ENCODE data around the gene AVPI1.
A peak's percentile ranks its signal among the peaks of the same experiment; 100 is the strongest.
"Not testable (repeated sequence)": the region's sequence is repeated elsewhere in the genome, so short reads cannot be mapped to it uniquely, and the experiment has no call there.

Gene AVPI1

DNA sequence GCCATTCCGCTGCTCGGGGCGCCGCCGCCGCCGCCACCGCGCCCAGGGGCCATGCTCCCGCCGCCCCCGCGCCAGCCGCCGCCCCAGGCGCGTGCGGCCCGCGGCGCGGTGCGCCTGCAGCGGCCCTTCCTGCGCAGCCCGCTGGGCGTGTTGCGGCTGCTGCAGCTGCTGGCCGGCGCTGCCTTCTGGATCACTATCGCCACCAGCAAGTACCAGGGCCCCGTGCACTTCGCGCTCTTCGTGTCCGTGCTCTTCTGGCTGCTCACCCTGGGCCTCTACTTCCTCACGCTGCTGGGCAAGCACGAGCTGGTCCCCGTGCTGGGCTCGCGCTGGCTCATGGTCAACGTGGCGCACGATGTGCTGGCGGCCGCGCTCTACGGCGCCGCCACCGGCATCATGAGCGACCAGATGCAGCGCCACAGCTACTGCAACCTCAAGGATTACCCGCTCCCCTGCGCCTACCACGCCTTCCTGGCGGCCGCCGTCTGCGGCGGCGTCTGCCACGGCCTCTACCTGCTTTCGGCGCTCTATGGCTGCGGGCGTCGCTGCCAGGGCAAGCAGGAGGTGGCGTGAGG, 26.9 kb upstream of the AVPI1 start:
- in situ Hi-C loops (cut with MboI; ENCODE audit: low pct_unique_long_range_greater_than_20kb, low sequenced_read_pairs): no loop called here
- DNase-seq: peak; percentile 72

DNA sequence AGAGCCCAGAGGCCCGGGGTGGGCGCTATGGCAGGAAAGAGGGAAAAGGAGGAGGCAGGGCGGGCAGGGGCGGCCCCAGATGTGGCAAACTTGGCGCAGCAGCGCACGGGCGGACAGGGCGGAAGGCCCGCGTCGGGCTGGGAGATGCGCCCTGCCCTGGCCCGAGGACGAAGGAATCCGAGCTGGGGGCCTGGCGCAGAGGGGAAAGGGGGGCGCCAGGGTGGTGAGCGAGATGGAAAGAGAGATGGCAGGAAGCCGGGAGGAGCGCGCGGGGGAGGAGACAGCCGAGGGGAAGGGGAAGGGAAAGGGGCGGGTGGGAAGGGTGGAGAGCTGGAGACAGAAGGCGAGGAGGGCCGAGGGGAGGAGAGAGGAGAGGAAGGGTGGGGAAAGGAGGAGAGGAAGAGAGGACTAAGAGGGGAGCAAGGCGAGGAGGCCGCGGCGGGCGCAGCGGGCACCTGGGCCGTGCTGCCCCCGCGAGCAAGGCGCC, 26.3 kb upstream of the AVPI1 start, which contains the start of gene MARVELD1:
TSS of gene MARVELD1 (plus strand) at position 392 of the 487 bp plus-strand sequence. CDS start 147 bp downstream, outside the sequence.
- in situ Hi-C loops (cut with MboI; ENCODE audit: low pct_unique_long_range_greater_than_20kb, low sequenced_read_pairs): no loop called here
- peak; percentile 64 for DNase-seq

DNA sequence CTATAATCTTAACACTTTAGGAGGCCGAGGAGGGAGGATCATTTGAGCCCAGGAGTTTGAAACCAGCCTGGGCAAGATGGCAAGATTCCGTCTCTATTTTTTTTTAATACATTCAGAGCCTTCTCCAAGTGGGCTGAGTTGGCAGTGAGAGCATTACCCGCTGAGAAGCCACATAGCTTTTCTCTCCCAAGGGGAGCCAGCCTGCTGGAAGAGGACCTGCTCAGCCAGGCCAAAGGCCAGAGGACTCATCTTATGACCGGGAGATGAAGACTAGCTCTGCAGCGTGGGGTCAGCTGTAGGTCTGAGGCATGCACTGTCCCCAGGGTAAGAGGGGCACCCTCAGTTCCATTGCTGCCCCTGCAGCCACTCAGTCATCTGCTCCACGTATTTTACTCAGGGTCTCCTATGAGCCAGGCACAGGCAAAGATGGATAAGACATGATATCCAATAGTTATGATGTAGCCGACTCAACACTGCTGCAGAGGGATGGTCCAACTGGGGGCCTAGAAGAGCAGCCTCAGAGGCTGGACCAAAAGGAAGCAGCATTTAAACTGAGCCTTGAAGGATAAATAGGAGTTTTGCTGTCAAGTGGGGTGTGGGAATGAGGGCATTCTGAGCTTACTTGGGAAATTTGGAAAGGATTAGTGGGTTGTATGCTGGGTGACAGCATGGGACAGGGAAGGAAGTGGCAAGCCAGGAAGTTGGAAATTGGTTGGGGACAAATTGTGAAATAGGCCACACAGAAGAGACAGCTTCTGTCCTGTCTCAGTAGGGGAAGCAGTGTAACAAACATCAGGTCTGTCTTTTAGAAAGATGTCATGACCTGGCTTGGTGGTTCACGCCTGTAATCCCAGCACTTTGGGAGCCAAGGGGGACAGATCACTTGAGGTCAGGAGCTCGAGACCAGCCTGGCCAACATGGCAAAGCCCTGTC, 24.9 kb upstream of the AVPI1 start:
- in situ Hi-C loops (cut with MboI; ENCODE audit: low pct_unique_long_range_greater_than_20kb, low sequenced_read_pairs): no loop called here
- peak; percentile 28 for DNase-seq

DNA sequence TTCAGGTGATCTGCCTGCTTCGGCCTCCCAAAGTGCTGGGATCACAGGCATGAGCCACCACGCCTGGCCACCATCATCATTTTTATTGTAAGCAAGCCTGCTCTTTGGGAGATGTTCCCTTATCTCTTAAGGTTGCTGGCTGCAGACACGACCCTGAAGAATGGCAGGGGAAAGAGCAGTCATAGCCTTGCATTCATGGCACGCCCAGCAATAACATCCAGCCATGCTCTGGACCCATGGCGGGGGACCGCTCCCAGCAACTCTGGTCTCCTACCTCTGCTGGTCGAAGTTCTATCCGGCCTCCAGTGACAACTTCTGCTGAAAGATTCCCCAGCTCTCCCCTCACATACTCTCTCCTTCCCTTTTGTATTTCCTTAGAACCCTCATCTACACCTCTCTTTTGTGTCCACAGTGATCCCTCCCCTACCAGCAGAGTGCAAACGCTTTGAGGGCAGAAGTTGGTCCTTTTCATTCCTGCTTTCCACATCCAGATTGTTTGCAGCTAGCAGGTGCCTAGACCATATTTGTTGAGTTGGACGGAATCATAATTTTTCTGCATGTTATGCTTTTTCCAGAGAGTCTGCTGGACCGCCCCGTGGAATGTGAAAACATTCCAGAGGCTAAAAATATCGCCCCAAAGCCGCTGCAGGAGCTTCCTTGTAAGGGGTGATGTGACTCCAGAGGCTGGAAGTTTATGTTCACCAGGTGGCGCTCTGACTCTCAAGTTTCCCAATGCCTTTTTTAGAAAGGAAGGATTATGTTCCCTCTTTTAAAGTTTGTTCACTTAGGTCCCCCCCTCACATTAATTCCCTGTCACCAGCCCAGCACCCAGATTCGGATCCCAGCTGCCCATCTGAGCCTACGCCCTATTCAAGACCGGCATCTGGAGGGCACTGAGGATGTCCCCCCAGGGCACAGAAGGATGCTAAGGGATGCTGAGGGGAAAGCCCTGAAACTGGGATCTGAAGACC, 22.2 kb upstream of the AVPI1 start:
- DNase-seq: peak; percentile 81
- in situ Hi-C loops (cut with MboI; ENCODE audit: low pct_unique_long_range_greater_than_20kb, low sequenced_read_pairs): no loop called here

DNA sequence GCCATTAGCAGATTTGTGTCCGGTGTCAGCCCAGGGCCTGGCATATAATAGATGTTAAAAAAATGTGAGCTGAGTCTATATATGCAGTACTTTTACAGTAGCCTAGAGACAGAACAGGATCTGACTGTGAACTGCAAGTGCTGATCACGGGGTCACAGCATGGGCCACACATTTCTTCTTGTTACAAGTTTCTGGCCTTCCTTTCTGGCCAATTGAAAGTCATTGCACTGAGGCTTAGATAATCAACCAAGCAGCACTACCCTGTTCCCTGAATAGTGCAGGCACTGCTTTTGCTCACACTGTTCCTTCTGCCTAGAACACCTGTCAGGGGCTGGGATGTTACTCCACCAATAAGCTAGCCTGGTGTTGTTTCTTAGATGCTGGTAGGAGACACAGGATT, 21.1 kb upstream of the AVPI1 start:
- DNase-seq: no peak
- in situ Hi-C loops (cut with MboI; ENCODE audit: low pct_unique_long_range_greater_than_20kb, low sequenced_read_pairs): no loop called here

DNA sequence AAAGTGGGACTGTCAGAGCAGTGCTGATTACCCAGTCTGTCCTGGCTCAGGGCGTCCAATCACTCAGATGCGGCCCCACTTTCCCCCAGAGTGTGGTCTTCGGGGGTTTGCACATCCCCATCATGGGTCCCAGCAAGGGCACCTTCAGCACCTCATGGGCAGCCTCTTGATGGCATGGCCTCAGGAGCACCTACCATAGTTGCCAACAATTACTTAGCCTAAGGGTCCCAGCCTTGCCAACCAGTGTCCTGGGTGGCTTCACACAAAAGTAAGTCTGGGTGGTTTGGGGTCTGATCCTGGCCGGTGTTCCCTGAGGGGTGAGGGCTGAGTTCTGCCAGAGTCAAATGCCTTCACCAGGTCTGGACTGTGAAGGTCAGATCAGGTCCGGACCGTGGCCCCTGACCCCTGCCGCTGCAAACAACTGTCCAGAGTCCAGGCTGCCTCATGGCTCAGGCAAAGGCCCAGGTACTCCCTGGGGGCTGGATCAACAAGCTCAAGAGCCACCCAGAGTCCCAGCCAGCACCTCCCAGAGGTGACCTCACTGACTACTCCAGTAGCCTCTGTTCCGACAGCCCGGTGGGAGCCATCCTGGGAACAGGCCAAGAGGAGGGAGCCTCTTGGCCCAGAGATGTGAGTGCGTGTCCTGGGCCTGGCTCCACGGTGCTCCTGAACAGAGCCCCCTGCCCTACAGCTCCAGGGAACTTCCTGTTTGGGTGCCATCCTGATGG, 20.3 kb upstream of the AVPI1 start:
- in situ Hi-C loops (cut with MboI; ENCODE audit: low pct_unique_long_range_greater_than_20kb, low sequenced_read_pairs): no loop called here
- no peak for DNase-seq

DNA sequence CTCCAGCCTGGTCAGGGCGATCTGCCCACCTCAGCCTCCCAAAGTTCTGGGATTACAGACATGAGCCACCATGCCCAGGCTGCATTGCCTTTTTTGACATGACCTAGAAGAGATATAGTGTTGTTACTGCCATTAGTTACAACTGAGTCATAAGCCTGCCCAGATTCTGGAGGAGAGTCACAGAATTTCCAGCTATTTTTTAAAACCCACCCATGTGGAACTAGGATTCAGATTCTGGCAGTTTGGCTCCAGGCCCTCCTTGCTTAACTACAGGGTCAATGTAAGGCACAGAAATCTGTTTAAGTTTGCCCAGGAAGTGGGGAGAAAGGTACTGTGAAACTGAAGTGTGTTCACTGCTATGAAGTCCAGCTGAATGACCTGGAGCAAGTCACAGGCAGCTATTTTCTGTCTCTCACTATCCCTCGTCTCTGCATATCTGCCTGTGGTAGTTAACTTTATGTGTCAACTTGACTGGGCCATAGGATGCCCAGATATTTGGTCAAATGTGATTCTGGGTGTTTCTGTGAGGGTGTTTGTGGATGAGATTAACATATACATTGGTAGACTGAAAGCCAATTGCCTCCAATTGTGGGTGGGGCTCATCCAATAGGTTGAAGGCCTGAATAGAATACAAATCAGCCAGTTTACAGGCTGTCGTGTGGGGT, 18.1 kb upstream of the AVPI1 start:
- in situ Hi-C loops (cut with MboI; ENCODE audit: low pct_unique_long_range_greater_than_20kb, low sequenced_read_pairs): no loop called here
- no peak for DNase-seq

DNA sequence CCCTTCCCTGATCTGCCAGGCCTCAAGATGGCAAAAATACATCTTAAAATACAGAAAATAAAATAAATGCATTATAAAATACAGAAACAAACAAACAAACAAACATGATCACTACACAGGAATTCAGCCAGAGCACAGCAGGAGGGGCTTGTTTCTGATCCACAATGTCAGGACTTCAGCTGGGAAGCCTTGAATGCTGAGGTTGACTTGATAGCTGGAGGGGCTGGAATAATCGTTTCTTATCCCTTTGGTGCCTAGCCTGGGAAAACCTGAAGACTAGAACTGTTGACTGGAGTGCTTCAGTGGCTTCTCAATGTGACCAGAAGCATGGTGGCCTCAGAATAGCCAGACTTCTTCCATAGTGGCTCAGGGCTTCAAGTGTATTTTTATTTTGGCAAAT, 17.3 kb upstream of the AVPI1 start:
- in situ Hi-C loops (cut with MboI; ENCODE audit: low pct_unique_long_range_greater_than_20kb, low sequenced_read_pairs): no loop called here
- no peak for DNase-seq

DNA sequence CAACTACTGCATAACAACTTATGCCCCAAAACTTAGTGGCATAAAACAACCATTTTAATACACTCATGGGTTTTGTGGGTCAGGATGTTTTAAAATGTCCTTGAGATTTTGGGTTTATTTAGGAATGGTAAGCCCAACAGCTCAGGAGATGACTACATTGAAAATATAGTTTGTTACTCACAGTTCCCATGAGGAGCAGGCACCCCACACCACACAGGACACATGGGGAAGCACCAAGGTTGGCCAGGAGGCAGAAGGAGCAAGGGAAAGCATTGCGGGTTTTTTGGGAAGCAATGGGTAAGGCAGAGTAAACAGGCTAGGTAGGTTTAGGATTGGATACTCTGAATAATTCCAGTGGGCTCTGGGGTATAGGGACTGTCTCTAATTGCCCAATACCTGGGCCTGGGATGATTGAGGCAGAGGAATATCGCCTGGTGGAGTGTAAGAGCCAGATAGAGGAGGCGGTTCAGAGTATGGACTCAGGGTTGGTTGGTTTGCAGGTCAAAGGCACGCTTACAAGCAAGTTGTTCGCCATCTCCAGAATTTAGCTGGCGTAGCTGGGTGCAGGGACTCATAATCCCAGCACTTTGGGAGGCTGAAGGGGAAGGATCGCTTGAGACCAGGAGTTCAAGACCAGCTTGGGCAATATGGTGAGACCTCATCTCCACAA, 16.5 kb upstream of the AVPI1 start:
- in situ Hi-C loops (cut with MboI; ENCODE audit: low pct_unique_long_range_greater_than_20kb, low sequenced_read_pairs): no loop called here
- no peak for DNase-seq

DNA sequence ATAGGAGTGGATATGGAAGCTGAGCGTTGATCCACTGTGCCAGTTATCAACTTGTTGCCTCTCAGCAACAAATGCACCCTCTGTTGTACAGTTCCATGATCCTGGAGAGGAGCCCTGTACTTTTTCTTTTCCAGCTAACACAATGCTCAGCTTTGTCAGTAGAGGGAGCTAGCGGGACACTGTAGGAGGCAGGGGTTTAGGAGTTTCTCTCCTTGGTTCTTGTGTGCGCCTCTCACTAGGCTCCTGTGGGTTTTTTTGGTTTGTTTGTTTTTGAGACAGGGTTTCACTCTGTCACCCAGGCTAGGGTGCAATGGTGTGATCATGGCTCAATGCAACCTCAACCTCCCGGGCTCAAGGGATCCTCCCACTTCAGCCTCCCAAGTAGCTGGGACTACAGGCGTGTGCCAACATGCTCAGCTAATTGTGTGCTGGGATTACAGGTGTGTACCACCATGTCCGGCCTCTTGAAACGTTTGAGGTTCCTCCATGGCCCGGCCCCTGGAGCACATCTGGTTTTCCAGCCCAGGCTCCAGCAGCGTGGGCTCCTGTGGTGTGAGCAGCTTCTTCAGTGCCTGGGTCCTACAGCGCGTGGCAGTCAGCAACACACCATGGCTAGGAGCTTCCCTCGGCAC, 14.5 kb upstream of the AVPI1 start:
- DNase-seq: peak; percentile 82
- in situ Hi-C loops (cut with MboI; ENCODE audit: low pct_unique_long_range_greater_than_20kb, low sequenced_read_pairs): no loop called here

DNA sequence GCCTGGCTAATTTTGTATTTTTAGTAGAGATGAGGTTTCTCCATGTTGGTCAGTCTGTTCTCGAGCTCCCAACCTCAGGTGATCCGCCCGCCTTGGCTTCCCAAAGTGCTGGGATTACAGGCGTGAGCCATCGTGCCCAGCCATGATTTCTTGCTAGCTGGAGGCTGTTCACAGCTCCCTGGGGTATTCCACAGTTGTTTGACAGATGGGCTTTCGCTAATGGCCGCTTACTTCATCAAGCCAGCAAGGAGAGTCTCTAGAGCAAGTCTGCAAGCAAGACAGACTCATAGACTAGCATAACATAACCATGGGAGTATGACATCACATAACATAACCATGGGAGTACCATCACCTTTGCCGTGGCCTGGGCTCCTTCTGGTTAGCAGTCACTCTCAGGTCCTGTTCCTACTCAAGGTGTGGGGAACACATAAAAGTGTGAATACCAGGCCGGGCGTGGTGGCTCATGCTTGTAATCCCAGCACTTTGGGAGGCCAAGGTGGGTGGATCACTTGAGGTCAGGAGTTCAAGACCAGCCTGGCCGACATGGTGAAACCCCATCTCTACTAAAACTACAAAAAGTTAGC, 11.1 kb upstream of the AVPI1 start:
- in situ Hi-C loops (cut with MboI; ENCODE audit: low pct_unique_long_range_greater_than_20kb, low sequenced_read_pairs); DNase-seq: not testable (repeated sequence)

DNA sequence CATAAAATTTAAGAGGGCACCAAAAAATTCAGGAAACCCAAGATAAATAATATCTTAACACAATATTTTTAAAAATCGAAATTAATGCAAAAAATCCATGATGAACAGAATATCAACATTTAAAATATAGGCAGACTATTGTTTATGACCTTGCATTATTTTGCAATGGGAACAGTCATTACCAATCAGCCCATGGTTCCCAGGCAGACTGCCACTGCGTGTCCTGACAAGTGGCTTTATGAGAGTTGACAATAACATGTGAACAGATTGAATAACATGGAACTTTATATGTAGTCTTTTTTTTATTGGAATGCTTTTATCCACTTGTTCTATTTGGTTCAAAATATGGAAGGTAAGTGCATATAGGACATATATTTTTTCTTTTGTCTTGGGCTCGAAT, 3.1 kb upstream of the AVPI1 start:
- no peak for DNase-seq
- in situ Hi-C loops (cut with MboI; ENCODE audit: low pct_unique_long_range_greater_than_20kb, low sequenced_read_pairs): no loop called here

DNA sequence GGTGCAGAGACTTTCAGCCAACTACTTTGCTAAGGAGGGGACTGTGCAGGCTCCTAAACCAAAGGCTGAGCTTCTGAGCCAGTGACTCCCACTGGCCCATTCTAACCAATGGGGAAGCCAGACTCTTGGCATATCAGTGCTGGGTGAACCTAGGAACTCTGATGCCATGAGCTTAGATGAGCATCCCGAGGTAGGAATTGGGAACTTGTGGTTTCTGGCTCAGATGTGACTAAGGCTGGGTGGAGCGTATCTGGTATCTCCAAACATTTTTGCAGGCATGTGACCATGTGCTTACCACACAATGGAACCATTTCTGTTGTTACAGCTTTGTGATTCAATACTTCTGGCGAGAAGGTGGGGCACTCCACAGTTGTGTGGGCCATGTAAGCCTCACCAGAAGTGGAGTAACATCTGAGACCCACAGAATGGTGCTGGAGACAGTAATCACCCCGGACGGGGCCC, 2.5 kb upstream of the AVPI1 start:
- in situ Hi-C loops (cut with MboI; ENCODE audit: low pct_unique_long_range_greater_than_20kb, low sequenced_read_pairs): no loop called here
- DNase-seq: peak; percentile 64

DNA sequence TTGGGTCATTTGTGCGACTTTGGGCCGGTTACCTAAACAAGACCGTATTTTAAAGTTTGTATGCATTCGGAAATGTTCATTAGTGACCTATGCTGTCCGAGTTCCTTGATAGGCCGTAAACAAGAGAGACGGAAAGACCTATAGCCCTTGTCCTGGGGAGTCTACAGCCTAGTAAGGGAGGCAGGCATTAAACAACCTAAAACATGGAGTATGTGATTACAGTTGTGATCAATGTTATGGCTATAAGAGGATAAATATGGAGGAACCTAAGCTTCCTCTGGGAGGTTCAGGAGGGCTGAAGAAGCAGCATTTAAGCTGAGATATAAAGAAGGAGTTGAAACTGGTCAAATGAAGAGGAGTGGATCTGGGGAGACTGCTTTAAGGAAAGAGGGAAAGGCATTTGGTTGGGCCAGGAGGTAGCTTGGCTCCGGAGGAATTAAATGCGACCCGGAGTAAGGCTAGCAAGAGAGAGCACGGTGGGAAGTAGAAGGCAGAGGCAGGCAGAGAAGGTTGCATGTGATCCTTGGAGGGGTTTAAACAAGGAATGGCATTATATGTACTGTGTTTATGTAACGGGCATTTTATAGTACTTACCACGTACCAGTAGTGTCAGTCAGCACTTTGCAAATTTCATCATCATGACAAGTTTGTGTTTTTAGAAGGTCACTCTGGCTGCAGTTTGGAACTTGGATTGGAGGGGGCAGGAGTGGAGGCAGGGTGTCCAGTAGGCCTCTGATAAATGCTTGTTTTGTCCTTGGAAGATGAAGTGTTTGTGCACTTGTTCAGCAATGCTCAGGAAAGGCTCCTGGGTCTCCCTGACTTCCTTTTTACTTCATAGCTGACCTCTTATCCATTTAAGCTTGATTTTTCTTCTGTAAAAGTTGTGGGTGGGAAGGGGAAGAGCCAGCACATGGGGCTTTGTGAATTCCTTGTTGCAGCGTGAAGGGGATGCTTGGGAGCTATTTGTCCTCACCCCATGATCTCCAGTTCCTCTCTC, 1.0 kb upstream of the AVPI1 start:
- DNase-seq: no peak
- in situ Hi-C loops (cut with MboI; ENCODE audit: low pct_unique_long_range_greater_than_20kb, low sequenced_read_pairs): no loop called here

DNA sequence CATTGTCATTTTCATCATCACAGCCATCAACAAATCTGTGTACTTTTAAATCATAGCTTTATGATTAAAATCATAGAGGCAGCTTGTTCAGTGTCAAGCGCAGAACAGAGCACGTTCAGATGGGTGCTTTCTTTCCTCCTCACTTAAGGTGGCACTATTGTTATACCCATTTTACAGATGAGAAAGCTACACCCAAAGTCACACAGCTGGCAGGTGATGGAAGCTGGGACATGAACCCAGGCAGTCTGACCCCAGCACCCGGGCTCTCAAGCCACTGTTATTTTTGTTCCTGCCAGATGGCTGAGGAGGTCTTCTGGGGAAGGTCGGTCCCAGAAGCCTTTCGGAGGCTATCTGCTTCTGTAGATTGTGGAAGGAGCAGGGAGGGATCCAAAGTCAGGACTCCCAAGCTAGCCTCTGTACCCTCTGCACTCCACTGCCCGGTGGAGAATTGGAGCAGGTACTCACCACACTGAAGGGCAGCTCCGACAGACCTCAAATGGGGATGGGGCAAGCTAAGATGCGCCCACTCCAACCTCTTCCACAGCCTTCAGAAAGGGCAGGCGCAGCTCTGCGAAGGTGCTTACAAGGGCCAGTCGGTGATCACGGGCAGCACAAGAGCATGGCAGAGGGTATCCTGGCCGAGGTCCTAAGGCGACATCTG, 610 bp downstream of the AVPI1 start:
- in situ Hi-C loops (cut with MboI; ENCODE audit: low pct_unique_long_range_greater_than_20kb, low sequenced_read_pairs): no loop called here

More for the DNA sequence above, 610 bp downstream of the AVPI1 start:
- no peak for DNase-seq
